ENCODE results near the gene COPS3.
A peak's percentile ranks its signal among the peaks of the same experiment; 100 is the strongest.

The COPS3 gene

DNA sequence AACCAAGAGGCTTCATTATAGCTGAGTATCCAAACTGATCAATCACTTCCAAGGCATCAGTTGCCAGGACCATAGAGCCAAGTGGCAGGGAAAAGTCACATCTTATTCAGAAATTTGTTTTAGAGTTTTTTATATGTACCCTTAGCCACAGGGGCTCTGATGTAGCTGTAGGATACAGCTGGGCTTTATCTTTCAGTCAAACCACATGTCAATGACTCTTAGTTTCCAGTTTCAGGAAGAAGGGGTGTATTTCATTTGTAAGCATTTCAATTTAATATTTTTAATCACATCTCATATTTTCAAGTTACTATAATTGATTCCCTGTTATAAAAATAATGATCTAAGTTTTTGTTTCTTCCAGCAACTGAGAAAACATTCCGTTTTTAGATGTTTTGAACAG lies 41.2 kb downstream of the COPS3 start:
- no peak for FAIRE-seq

GRCh38 chr17:17237026-17237799 lies 43.8 kb downstream of the COPS3 start, which contains the start of gene FLCN:
TSS of gene FLCN (minus strand) at chr17:17237168. CDS start at chr17:17228137, 9,031 bp downstream.
- FAIRE-seq, result peak; percentile 69

- FAIRE-seq, result no peak
Observed at GRCh38 chr17:17236295-17237025, 44.6 kb downstream of the COPS3 start.

- FAIRE-seq, result no peak
Observed at GRCh38 chr17:17235212-17236174, 45.6 kb downstream of the COPS3 start.

- FAIRE-seq, result no peak
Observed at GRCh38 chr17:17232303-17232621, 48.8 kb downstream of the COPS3 start.

- no peak for FAIRE-seq
Observed at GRCh38 chr17:17231621-17232302, 49.3 kb downstream of the COPS3 start.

- no peak for FAIRE-seq
Observed at GRCh38 chr17:17229416-17230384, 51.3 kb downstream of the COPS3 start.

- FAIRE-seq, result no peak
Observed at GRCh38 chr17:17228521-17229279, 52.3 kb downstream of the COPS3 start.

- no peak for FAIRE-seq
Observed at GRCh38 chr17:17227608-17228520, 53.2 kb downstream of the COPS3 start.

GRCh38 chr17:17226451-17227265 lies 54.4 kb downstream of the COPS3 start:
- no peak for FAIRE-seq

DNA sequence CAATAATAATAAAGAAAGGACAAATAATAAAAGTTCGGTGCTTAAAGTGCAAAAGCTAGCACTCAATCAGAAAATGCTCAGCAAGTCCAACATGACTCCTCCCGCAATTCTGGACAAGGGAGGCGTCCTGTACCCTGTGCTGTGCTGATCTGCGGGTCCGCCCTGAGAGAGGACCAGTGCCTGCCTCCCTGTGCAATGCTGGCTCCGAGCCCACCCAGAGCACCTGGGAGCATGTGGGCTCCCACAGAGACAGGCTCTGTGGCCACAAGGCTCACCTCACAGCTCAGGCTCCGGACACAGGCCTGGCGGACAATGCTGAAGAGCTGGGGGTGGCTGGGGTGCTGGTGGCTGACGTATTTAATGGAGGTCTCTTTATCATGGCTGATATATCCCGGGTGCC lies 55.1 kb downstream of the COPS3 start:
- no peak for FAIRE-seq

- no peak for FAIRE-seq
Observed at GRCh38 chr17:17224137-17224536, 56.9 kb downstream of the COPS3 start.

DNA sequence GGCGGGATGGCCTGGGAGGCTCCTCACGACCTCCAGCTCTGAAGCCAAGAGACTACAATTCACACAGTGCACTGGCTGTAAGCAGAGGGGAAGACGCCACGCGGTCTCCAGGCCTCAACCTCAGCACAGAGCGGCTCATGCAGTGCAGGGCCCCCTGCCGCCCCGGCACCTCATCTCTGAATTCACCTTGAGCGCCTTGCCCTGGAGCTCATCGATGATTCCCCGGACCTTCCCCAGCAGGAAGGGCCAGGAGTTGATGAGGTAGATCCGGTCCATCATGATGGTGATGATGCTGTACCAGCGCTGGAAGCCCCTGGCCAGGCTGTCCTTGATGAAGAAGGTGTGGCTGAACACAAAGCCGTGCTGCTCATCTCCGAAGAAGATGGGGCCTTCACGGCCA lies 57.3 kb downstream of the COPS3 start:
- no peak for FAIRE-seq

DNA sequence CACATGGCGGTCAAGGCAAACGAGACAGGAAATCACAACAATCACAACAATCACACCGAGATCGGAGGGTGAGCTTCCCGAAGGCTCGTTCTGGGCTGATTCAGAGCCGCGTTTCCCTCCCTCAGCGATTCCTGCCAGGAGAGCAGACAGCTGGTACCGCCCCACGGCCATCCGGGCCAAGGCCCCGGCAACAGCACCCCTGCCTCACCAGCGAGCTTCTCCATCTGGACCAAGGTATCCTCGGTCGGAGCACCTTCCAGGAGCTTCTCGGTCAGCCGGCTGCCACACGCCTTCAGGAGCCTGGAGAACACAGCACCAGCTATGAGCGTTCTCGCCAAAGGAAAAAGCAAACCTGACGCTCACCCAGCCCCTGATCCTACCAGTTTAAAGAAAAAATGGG lies 59.7 kb downstream of the COPS3 start:
- no peak for FAIRE-seq

- FAIRE-seq, result no peak
Observed at GRCh38 chr17:17220529-17220928, 60.5 kb downstream of the COPS3 start.

DNA sequence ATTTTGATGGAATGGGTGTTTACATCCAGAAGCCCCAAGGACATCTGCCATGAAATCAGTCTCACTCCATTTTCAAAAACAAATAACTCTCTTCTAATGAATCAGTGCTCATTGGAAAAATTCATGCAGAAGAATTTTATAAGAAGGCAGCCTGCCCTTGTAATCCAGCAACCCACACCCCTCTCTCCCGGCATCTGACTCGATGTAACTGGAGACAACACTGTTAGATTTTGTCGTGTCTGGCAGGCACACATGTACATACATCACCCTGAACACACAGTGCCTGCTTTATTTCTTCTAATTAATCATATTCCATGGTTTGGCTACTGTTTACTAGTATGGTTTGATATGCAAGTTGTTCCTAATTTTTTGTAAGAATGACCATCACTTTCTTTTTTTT lies 63.1 kb downstream of the COPS3 start:
- no peak for FAIRE-seq

DNA sequence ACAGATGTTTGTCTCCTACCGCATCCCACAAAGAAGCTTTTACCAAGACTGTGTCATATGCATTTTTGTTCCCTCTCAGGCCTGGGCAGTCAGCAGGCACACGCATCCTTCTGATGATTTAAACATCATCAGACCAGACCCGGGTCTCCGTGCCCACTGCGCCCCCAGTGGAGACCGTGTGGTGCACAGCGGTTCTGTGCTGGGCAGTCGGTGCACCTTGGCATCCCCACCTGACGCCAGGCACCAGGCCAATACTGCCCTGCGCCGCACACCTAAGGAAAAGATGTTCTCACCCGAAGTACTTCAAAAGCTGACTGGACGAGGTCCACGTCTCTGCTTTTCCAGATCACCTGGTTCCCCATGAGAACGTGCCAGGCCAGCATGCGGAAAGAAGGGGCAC lies 64.3 kb downstream of the COPS3 start:
- FAIRE-seq, result no peak

GRCh38 chr17:17216236-17216635 lies 64.8 kb downstream of the COPS3 start:
- FAIRE-seq, result no peak

Data from endometrium (tissue), 2 donors.